Measurements from ENCODE around the gene CTDSPL.

The CTDSPL gene

DNA sequence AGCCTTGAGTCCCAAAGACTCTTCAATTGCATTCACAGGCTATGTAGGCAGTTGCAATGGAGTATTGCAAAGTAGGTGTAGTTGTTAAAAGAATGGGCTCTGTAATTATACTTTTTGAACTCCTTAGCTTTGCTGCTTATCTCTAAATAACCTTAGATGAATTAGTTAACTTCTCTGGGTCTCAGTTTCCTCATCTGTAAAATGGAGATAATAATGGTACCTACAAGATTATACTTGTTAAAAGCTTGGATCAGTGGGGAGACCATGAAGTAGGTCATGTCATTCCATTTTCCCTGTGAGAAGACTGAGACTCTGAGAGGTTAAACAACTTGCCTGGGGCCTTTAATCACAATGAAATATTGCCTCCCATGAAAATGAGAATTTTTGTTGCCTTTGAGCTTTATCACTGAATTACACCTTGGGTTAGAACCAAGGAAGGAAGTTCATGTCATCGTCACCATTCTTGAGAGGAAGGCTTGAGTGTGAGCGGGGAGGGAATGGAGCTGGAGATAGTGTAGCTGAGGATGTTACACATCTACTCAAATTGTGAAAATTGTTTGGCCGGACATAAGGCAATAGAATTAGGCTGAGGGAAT is 38.1 kb downstream of the CTDSPL start:
- no peaks in the 10 kb centered on the region for H3K27me3 Mint-ChIP-seq (ENCODE audit: low read depth)
- H3K27ac Mint-ChIP-seq, result no peak overlapping the region
- peaks cover 77% of the 10 kb centered on the region for H3K4me1 Mint-ChIP-seq
- peaks cover 12% of the 10 kb centered on the region for H3K36me3 Mint-ChIP-seq (ENCODE audit: low read depth)
- no peak overlapping the region for H3K4me3 Mint-ChIP-seq
- peaks cover 3% of the 10 kb centered on the region for H3K9me3 Mint-ChIP-seq
- TF ChIP-seq CTCF (IDR thresholded peaks at IDR 0.05; ENCODE audit: unreplicated experiment in 3 of 3), result no peak

- H3K9me3 Mint-ChIP-seq, result no peaks in the 10 kb centered on the region
- H3K36me3 Mint-ChIP-seq (ENCODE audit: low read depth), result peaks cover 12% of the 10 kb centered on the region
- peak overlapping the region in 2 of 3 experiments; percentile 29 to 71 for H3K27ac Mint-ChIP-seq
- H3K27me3 Mint-ChIP-seq (ENCODE audit: low read depth), result no peaks in the 10 kb centered on the region
- TF ChIP-seq CTCF (IDR thresholded peaks at IDR 0.05; ENCODE audit: unreplicated experiment in 3 of 3), result no peak
- H3K4me3 Mint-ChIP-seq, result peak overlapping the region in 1 of 3 experiments; percentile 10
- peaks cover 84% of the 10 kb centered on the region for H3K4me1 Mint-ChIP-seq
These were observed 40.0 kb downstream of the CTDSPL start for GRCh38 chr3:37901721-37902120.

DNA sequence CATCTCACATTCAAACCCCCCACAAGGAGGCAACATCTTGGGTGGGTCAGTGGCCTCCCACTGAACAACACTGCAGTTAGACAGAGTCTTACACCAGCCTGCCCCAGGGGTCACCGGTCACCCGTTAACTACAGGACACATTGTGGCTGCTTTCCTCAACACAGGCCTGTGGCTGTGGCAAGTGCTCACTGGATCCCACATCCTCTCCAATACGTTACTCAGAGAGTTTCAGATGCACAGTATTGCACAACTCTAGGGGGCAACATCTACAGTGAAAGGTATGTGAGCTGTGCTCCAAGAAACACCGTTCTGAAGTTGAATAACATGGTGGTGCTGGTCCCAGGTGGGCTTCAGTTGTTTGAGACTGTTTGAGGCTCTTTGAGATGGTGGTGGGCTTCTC is 41.0 kb downstream of the CTDSPL start:
- TF ChIP-seq CTCF (IDR thresholded peaks at IDR 0.05; ENCODE audit: unreplicated experiment in 3 of 3), result no peak
- H3K27ac Mint-ChIP-seq, result peak overlapping the region; percentile 25 to 62 (median 57)

DNA sequence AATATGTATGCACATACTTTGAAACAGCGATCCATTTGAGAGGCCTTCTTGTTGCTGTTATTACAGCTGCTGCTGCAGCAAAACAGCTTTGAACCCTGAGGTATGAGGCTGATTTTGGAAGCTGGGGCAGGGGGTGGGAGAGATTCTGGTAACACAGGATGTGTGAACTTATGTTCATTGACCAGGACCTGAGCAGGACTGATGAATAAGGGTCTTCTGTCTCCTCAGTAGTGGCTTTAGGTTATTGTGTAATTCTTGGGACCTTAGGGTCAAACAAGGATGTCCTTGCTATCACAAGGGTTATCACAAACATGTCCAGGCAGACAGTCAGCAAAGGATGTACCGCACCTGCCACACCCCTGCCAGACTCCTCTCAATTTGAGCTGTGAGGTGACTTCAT is 41.6 kb downstream of the CTDSPL start:
- no peaks in the 10 kb centered on the region for H3K9me3 Mint-ChIP-seq
- peaks cover 12% of the 10 kb centered on the region for H3K36me3 Mint-ChIP-seq (ENCODE audit: low read depth)
- H3K4me3 Mint-ChIP-seq, result no peak overlapping the region
- peak overlapping the region; percentile 25 to 62 (median 57) for H3K27ac Mint-ChIP-seq
- H3K4me1 Mint-ChIP-seq, result peaks cover 89% of the 10 kb centered on the region
- no peak for TF ChIP-seq CTCF (IDR thresholded peaks at IDR 0.05; ENCODE audit: unreplicated experiment in 3 of 3)
- no peaks in the 10 kb centered on the region for H3K27me3 Mint-ChIP-seq (ENCODE audit: low read depth)

More for the DNA sequence above, 41.0 kb downstream of the CTDSPL start:
- no peaks in the 10 kb centered on the region for H3K27me3 Mint-ChIP-seq (ENCODE audit: low read depth)
- H3K4me3 Mint-ChIP-seq, result no peak overlapping the region
- peaks cover 84% of the 10 kb centered on the region for H3K4me1 Mint-ChIP-seq
- H3K36me3 Mint-ChIP-seq (ENCODE audit: low read depth), result peaks cover 12% of the 10 kb centered on the region
- no peaks in the 10 kb centered on the region for H3K9me3 Mint-ChIP-seq

GRCh38 chr3:37903734-37904133 is 42.1 kb downstream of the CTDSPL start:
- Mint-ChIP-seq H3K36me3 (ENCODE audit: low read depth) (peaks cover 9% of the 10 kb centered on the region), H3K4me1 (peaks cover 89% of the 10 kb centered on the region), H3K27ac (peak overlapping the region; percentile 39 to 93 (median 57)), H3K4me3 (no peak overlapping the region), H3K9me3 (no peaks in the 10 kb centered on the region), H3K27me3 (ENCODE audit: low read depth) (no peaks in the 10 kb centered on the region)
- no peak for TF ChIP-seq CTCF (IDR thresholded peaks at IDR 0.05; ENCODE audit: unreplicated experiment in 3 of 3)

- peaks cover 82% of the 10 kb centered on the region for H3K4me1 Mint-ChIP-seq
- peaks cover 4% of the 10 kb centered on the region for H3K36me3 Mint-ChIP-seq (ENCODE audit: low read depth)
- no peak overlapping the region for H3K4me3 Mint-ChIP-seq
- no peaks in the 10 kb centered on the region for H3K27me3 Mint-ChIP-seq (ENCODE audit: low read depth)
- H3K9me3 Mint-ChIP-seq, result no peaks in the 10 kb centered on the region
- no peak for TF ChIP-seq CTCF (IDR thresholded peaks at IDR 0.05; ENCODE audit: unreplicated experiment in 3 of 3)
- peak overlapping the region; percentile 57 to 93 (median 75) for H3K27ac Mint-ChIP-seq
These were observed 42.9 kb downstream of the CTDSPL start for GRCh38 chr3:37904601-37905000.

Measured in nephron (organoid).